ENCODE measurements around the gene LSM7. TPM values are rescaled to one million over a fixed set of nuclear protein-coding genes. Genes with fewer than 3 reads are reported as not detected.

LSM7 gene
- total RNA-seq, 4 donors from 2014 or later = 70.0 to 109 (median 77.5) TPM

DNA sequence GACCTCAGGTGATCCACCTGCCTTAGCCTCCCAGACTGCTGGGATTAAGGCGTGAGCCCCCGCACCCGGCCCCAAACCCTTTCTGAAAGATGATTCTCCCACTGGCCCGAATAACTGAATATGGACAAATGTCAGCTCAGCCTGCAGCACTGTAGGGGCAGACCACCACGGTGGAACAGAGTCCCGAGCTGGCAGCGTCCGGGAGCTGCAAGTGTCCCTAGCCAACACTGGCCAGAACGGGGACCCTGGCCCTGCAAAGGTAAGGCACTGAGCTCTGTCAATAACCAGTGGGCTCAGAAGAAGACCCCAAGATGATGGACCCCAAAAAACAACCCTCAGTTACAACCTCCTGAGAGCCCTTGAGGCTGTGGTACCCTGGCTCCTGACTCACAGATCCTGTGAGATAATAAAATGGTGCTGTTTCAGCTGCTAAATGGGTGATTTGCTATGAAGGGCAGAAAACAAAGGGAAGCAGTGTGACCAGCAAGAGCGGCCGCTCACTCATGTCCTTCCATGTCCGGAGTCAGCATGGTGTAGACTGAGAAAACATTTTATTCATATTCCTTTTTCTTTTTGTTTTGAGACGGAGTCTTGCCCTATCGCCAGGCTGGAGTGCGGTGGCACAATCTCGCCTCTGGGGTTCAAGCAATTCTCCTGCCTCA is 1.6 kb downstream of the LSM7 start:
- TF ChIP-seq POLR2A (IDR thresholded peaks at IDR 0.05) = no peak
- TF ChIP-seq, protein P1, sequence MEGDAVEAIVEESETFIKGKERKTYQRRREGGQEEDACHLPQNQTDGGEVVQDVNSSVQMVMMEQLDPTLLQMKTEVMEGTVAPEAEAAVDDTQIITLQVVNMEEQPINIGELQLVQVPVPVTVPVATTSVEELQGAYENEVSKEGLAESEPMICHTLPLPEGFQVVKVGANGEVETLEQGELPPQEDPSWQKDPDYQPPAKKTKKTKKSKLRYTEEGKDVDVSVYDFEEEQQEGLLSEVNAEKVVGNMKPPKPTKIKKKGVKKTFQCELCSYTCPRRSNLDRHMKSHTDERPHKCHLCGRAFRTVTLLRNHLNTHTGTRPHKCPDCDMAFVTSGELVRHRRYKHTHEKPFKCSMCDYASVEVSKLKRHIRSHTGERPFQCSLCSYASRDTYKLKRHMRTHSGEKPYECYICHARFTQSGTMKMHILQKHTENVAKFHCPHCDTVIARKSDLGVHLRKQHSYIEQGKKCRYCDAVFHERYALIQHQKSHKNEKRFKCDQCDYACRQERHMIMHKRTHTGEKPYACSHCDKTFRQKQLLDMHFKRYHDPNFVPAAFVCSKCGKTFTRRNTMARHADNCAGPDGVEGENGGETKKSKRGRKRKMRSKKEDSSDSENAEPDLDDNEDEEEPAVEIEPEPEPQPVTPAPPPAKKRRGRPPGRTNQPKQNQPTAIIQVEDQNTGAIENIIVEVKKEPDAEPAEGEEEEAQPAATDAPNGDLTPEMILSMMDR (IDR thresholded peaks at IDR 0.05 in 4 of 5, conservative IDR thresholded peaks at IDR 0.05 in 1 of 5) = no peak
- peaks cover 39 to 40% of the 10 kb centered on the region in 2 donors for H3K4me1 ChIP-seq
- intact Hi-C loops (cut with DNase I; ENCODE audit: low total_unique reads) (loop anchor here (5.0 kb wide), 1 partner anchor 55 kb away; no protein-coding TSS in a partner anchor), in situ Hi-C loops (cut with MboI; ENCODE audit: low sequenced_read_pairs in 4 of 4) (loop anchor here in 1 of 4 donors (10.0 kb wide), 1 partner anchor 172 kb away; the partner anchor contains the start of gene AP3D1)
- no peak overlapping the region for H3K27ac ChIP-seq
- H3K36me3 ChIP-seq = peaks cover 0 to 27% of the 10 kb centered on the region in 2 donors
- H3K27me3 ChIP-seq = no peaks in the 10 kb centered on the region
- no peaks in the 10 kb centered on the region for H3K9me3 ChIP-seq
- H3K4me3 ChIP-seq = peak overlapping the region in 1 of 4 donors; percentile 75
- DNase-seq (no peak), ATAC-seq (no peak)

DNA sequence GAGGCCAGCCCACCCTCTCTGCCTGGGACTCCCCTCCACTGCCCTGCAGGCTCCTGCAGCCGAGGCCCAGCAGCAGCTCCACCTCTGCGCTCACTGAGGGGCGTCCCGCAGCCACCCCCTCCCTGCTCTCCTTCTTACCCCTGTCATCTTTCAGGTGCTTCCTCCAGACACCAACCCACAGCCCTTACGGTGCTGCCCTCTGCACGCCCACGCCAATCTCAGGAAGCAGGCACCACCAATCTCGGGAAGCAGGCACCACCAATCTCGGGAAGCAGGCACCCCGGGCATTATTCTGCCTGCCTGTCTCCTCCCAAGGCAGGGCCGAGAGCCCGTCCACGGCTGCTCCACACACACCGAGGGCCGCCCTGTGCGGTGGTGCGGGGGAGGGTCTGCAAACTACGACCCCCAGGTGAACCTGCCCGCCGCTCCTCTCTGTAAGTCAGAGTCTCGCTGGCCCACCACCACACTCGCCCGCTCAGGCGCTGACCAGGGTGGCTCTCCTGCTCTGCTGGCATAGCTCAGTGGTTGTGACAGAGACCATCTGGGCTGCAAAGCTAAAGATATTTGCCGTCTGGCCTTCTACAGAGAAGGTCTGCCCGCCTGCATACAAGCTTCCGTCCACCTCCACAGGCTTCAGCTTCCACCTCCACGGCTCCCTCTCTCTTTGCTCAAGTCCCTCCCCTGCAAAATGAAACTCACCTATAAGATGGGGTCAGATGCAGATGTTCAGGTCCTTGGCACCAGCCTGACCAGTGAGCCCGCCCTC is 2.9 kb downstream of the LSM7 start:
- Histone ChIP-seq H3K36me3 (peaks cover 0 to 27% of the 10 kb centered on the region in 2 donors), H3K27me3 (no peaks in the 10 kb centered on the region), H3K9me3 (no peaks in the 10 kb centered on the region), H3K4me1 (peaks cover 27 to 28% of the 10 kb centered on the region in 2 donors), H3K27ac (no peak overlapping the region), H3K4me3 (no peak overlapping the region)
- in situ Hi-C loops (cut with MboI; ENCODE audit: low sequenced_read_pairs in 4 of 4) (loop anchor here in 1 of 4 donors (10.0 kb wide), 1 partner anchor 171 kb away; the partner anchor contains the start of gene AP3D1), intact Hi-C loops (cut with DNase I; ENCODE audit: low total_unique reads) (loop anchor here (5.0 kb wide), 1 partner anchor 53 kb away; no protein-coding TSS in a partner anchor)
- DNase-seq (no peak), ATAC-seq (no peak)
- TF ChIP-seq POLR2A (IDR thresholded peaks at IDR 0.05) = no peak
- TF ChIP-seq, protein P1 (IDR thresholded peaks at IDR 0.05 in 4 of 5, conservative IDR thresholded peaks at IDR 0.05 in 1 of 5) = no peak

DNA sequence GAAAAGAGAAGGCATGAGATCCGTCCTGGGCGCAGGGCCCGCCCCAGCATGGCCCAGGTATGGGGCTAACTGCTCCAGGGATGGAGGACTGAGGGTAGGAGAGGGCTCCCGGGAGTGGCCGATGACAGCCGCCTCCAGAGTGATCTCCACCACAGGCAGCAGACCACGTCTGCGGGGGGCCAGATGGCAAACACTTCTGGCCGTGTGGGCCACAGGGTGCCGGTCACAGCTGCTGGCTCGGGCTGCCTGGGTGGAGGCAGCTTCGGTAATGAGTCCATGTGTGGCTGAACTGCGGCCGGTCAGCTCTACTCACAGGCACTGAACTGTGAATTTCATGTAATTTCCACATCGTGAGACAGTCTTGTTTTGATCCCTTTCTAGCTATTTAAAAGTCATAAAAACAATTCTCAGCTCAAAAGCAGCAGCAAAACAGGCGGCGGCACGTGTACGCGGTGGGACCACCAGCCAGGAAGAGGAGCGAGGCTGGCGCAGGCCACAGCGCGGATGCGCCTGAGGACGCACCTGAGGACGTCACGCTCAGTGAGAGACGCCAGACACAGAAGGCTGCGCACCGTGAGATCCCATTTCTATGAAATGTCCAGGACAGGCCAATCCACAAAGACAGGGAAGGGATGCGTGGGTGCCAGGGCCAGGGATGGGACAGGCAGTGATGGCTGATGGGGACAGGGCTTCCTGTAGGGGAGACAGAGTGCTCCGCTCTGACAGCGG is 4.0 kb downstream of the LSM7 start:
- Histone ChIP-seq H3K4me1 (peaks cover 16 to 17% of the 10 kb centered on the region in 2 donors), H3K27ac (no peak overlapping the region), H3K27me3 (no peaks in the 10 kb centered on the region), H3K9me3 (no peaks in the 10 kb centered on the region), H3K4me3 (no peak overlapping the region), H3K36me3 (peaks cover 0 to 27% of the 10 kb centered on the region in 2 donors)
- ATAC-seq = no peak
- intact Hi-C loops (cut with DNase I; ENCODE audit: low total_unique reads) (no loop called here), in situ Hi-C loops (cut with MboI; ENCODE audit: low sequenced_read_pairs in 4 of 4) (loop anchor here in 1 of 4 donors (10.0 kb wide), 1 partner anchor 170 kb away; the partner anchor contains the start of gene AP3D1)
- DNase-seq = no peak
- TF ChIP-seq, protein P1 (IDR thresholded peaks at IDR 0.05 in 4 of 5, conservative IDR thresholded peaks at IDR 0.05 in 1 of 5) = no peak
- TF ChIP-seq POLR2A (IDR thresholded peaks at IDR 0.05) = no peak

DNA sequence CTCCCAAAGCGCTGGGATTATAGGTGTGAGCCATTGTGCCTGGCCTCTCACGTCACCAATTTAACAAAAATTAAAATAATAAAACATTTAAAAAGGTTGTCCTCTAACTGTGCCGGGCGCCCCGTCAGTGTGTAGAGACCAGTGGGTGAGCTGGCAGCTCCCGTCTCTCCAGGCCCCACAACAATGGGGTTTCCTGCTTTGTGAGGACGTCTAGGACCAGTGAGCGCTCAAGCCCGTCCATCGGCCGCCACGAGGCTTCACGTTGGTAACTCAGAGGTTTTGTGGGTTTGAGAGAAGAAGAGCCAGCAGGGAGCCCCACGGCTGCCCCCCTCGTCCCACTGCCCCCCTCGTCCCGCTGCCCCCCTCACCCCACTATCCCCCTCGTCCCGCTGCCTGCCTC is 4.7 kb downstream of the LSM7 start:
- in situ Hi-C loops (cut with MboI; ENCODE audit: low sequenced_read_pairs in 4 of 4) = loop anchor here in 1 of 4 donors (10.0 kb wide), 1 partner anchor 169 kb away; the partner anchor contains the start of gene AP3D1
- TF ChIP-seq POLR2A (IDR thresholded peaks at IDR 0.05) = no peak
- TF ChIP-seq, protein P1 (IDR thresholded peaks at IDR 0.05 in 4 of 5, conservative IDR thresholded peaks at IDR 0.05 in 1 of 5) = no peak
- DNase-seq (no peak), ATAC-seq (no peak)
- Histone ChIP-seq H3K36me3 (peaks cover 0 to 27% of the 10 kb centered on the region in 2 donors), H3K9me3 (no peaks in the 10 kb centered on the region), H3K27ac (no peak overlapping the region), H3K27me3 (no peaks in the 10 kb centered on the region), H3K4me1 (peaks cover 12 to 13% of the 10 kb centered on the region in 2 donors), H3K4me3 (no peak overlapping the region)
- intact Hi-C loops (cut with DNase I; ENCODE audit: low total_unique reads) = no loop called here
